GM13976 (cell line): ENCODE data around the gene NYAP2.

Source experiments
- DNase-seq: peaks from one replicate; pipeline ENCODE4 v3.0.0; 2012; ENCODE audit warnings: low spot score
- CTCF ChIP-seq: IDR thresholded peaks from 2 replicates; pipeline ENCODE4 v1.5.1; 2012; ENCODE audit warnings: borderline replicate concordance, mild to moderate bottlenecking; ENCODE audit not compliant: insufficient read depth; ENCODE audit errors: extremely low read depth, missing control alignments, control extremely low read depth
- in situ Hi-C: fragments of 300-500 bp; cut with MboI; formaldehyde crosslinking; loops from one replicate; pipeline ENCODE4 v1.12.0; 2022; ENCODE audit warnings: low sequenced_read_pairs, mixed read lengths, inconsistent platforms; ENCODE audit not compliant: unreplicated experiment

NYAP2 gene

GRCh38 chr2:225512876-225513540, 113.5 kb downstream of the NYAP2 start:
- in situ Hi-C loops = no loop called here
- no peak for TF ChIP-seq CTCF
- no peak for DNase-seq

- no peak for TF ChIP-seq CTCF
- in situ Hi-C loops = no loop called here
- DNase-seq = no peak
Measured at GRCh38 chr2:225515033-225515432, 115.5 kb downstream of the NYAP2 start.

- in situ Hi-C loops = no loop called here
- DNase-seq = no peak
- TF ChIP-seq CTCF = no peak
Measured at GRCh38 chr2:225526760-225527390, 127.4 kb downstream of the NYAP2 start.

GRCh38 chr2:225531559-225531958, 132.0 kb downstream of the NYAP2 start:
- no peak for TF ChIP-seq CTCF

GRCh38 chr2:225532096-225532495, 132.6 kb downstream of the NYAP2 start:
- in situ Hi-C loops = no loop called here
- TF ChIP-seq CTCF = no peak

More at GRCh38 chr2:225531559-225531958, 132.0 kb downstream of the NYAP2 start:
- in situ Hi-C loops = no loop called here
- DNase-seq = no peak

GRCh38 chr2:225534037-225534436, 134.5 kb downstream of the NYAP2 start:
- no peak for TF ChIP-seq CTCF
- in situ Hi-C loops = no loop called here
- DNase-seq = no peak

More at GRCh38 chr2:225532096-225532495, 132.6 kb downstream of the NYAP2 start:
- DNase-seq = no peak
